GM04504 (cell line): ENCODE measurements around the gene SETMAR.

Source experiments
- DNase-seq: peaks from one replicate; pipeline ENCODE4 v3.0.0-alpha.2; 2012; ENCODE audit warnings: low read depth

Gene SETMAR

GRCh38 chr3:4351164-4351855 lies 48.1 kb downstream of the SETMAR start:
- DNase-seq, result no peak

GRCh38 chr3:4351872-4352271 lies 48.7 kb downstream of the SETMAR start:
- DNase-seq, result no peak

- no peak for DNase-seq
Observed at GRCh38 chr3:4355401-4356219, 52.4 kb downstream of the SETMAR start.

- DNase-seq, result no peak
Observed at GRCh38 chr3:4356220-4356540, 53.0 kb downstream of the SETMAR start.

GRCh38 chr3:4356546-4357410 lies 53.6 kb downstream of the SETMAR start:
- no peak for DNase-seq

GRCh38 chr3:4358273-4358672 lies 55.1 kb downstream of the SETMAR start:
- no peak for DNase-seq

GRCh38 chr3:4359805-4360502 lies 56.8 kb downstream of the SETMAR start:
- DNase-seq, result no peak

GRCh38 chr3:4360817-4361216 lies 57.6 kb downstream of the SETMAR start:
- DNase-seq, result no peak

GRCh38 chr3:4362523-4362922 lies 59.4 kb downstream of the SETMAR start:
- DNase-seq, result no peak
